NCI-H446 treated with DMSO at 0.1 percent for 48 hours (cell line): ENCODE data around the gene CPA3.
A peak's percentile ranks its signal among the peaks of the same experiment; 100 is the strongest.

Experiments
- DNase-seq: peaks from one replicate; lab custom pipeline; 2025; lab: John Stamatoyannopoulos, UW

Gene CPA3

DNA sequence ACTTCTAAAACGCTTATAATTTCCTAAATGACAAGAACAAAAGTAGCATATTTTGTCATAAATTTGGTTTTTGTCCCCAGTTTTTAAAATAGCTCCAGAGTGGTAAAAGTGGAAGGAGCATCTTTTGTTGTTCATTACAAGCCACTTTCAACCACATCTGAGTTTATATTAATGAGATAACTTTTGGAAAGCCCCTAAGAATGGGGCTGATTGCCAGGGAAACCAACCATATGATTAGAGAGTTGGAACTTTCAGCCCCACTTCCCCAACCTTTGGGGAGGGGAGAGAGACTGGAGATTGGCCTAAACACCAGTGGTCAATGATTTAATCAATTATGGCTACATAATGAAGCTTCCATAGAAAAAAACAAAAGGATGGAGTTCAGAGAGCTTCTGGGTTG is 57.4 kb downstream of the CPA3 start:
- no peak for DNase-seq

DNA sequence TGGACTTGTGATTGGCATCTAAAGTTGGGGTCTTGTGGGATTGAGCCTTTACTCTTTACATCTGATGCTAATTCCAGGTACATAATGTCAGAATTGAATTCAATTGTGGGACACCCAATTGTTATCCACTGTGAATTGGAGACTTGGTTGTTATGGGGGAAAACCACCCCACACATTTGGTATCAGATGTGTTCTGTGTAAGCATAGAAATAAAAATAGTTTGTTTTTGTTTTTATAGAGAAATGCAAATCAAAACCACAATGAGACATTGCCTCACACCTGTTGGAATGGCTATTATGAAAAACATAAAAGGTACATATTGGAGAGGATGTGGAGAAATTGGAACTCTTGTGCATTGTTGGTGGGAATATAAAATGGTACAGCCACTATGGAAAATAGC is 58.5 kb downstream of the CPA3 start:
- DNase-seq, result no peak

DNA sequence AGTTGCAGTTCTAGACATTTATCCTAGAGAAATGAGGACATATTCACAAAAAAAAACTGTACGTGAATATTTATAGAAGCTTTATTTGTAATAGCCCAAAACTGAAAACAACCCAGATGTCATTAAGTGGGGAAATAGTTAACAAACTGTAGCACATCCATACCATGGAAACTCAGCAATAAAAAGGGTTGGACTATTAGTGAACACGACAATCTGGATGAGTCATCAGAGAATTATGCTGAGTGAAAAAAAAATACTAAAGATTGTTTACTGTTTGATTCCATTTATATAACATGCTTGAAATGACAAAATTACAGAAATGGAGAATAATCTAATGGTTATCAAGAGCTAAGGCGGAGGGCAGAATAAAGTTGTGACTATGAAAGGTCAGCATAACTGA is 59.5 kb downstream of the CPA3 start:
- DNase-seq, result no peak

DNA sequence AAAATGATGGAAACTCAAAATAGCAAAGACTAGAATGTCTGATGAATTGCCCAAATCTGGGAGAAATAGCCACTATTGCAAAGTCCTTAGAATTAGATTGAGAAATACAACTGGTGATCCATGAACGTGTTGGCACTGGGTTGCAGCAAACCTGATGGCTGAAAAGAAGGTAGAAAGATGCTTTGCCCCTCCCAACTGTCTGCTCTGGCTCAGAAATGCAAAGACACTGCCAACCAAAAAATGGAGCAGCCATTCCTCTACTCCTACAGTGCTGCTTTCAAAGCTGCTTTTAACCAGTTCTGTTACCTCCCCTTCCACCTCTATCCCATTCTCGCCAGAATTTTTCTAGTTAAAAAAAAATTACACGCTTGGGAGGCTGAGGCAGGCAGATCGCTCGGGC is 60.7 kb downstream of the CPA3 start:
- no peak for DNase-seq

DNA sequence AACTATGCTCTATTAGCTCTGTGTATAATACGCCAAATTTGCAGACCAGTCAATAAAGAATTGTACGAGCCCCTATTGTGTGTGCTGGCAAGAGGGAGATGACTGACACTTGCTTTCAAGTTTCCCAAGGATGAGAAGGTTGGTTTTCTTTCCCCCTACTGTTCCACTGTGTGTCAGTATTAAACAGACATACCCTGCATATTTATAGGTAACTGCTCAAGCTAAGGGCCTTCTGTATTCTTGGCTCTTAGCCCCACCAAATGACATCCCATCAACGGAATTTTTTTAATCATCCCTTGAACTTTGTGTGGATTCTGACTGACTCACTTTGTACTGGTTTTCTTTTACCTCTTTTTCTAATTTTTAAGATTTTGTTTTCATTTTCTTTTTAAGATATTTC is 65.7 kb downstream of the CPA3 start:
- DNase-seq, result peak; percentile 45

DNA sequence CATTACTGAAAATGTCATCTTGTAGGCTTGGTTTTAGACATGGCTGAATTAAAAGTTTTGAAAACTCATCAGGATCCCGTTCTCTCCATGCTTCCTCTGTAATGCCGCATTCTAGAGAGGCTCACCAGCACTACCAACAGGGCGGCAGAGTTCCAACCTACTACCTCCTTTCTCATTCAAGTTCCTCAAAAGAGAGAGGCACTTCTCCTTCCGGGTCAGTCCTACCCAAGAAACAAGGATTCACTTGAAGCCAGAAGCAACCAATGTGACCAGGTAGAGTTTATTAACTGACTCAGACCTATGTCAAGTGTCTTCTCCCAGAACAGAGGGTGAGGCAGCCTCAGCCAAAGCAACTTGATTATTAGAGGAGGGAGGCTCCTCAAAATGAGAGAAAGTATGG is 66.5 kb downstream of the CPA3 start:
- DNase-seq, result no peak

DNA sequence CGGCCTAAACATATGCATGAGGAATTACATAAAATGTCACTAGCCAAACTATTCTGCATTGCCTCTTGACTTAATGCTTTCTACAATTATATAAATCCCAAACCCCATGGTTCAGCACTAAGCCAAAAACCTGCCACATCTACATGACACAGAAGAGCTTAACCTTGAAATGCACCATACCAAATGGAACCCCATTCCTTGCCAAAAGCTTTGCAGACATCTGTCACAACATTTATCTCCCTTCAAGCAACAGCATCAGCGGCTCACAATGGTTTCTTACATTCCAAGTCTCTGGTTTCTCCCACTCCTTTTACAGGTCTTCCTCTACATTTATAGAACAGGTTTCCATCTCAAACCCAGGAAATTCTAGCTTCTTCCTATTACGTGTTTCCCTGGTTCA is 67.9 kb downstream of the CPA3 start:
- peak; percentile 79 for DNase-seq

DNA sequence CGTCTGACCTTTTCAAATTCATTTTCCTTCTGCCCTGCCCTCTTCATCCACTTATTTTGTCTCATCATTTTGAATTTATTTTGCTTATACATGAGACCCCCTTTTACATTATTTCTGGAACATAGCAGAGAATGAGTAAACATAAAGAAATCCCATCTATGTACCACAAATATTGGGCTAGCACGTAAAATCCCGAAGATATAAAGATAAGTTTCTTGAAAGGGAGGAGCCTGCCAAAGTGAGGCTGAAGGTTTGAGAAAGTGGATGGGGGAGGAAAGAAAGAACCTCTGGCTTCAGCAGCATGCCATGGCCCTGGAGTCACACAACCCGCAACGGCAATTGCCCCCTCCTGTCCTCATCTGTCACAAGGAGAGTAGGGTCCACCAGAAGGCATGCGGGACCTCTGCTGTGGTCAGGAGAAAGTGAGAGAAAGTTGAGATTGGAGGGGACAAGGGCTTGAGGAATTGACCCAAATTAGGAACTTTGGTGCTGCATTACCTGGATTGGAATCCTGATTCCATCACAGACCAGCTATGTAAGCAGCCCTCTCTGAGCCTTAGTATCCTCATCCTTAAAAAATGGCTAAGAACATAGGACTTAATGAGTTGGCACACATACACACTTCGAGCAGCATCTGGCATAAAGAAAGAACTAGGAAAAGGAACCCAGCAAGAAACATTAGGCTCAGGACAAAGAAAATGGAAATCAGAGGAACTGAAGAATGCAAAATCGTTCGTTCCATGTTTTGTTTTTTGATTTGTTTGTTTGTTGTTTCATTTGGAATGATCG is 72.6 kb downstream of the CPA3 start:
- no peak for DNase-seq

DNA sequence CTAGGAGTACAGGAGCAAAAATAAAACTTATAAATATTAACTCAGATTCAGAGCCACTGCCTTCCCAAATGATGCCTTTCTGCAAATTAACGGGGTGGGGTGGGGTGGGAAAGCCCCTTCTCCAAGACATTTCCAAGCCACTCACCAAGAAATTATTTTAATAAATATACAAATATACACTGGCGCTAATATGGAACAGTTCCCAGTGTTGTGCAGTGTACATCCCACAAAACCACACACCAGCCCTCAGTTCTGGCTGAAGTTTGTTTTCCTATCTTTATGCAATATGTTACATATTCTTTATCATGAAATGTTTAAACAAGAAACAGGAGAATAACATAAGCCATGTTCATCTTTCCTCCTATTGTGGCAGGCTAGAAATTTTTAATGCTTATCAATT is 73.2 kb downstream of the CPA3 start:
- DNase-seq, result no peak

DNA sequence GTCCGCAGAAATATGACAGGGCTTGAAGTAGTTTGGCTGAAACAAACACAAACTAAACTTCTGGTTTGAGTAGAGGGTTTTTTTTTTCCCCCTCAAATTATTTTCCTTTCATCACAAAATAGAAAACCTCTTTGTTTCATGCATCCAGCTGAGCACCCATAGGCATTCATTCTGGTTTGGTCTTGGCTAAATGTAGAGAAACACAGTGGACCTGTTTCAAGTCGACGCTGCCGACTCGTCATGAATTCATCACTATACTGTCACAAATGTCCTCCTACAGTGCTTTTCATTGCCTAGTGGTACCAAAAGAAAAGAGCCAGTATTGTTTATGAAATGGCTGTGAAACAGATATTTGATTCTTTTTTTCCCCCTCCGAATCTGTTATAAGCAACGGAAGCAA is 73.8 kb downstream of the CPA3 start:
- DNase-seq, result no peak

DNA sequence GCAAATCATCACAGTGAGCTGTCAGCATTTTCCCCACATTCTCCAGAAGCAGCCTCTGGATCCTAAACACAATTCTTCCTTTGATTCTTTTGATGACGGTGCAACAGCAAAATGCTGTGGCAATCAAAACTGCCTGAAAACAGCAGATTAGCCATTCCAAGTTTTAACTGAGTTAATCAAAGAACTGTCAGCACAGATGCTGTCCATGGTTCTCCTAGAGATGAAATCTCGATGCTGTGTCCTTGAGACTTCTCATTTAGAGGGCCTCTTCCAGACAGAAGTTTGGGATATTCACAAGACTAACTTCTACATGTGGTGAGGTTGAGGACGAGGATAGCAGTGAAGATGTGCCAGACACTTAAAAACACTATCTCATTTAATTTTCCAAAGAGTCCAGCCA is 75.9 kb downstream of the CPA3 start:
- DNase-seq, result no peak

DNA sequence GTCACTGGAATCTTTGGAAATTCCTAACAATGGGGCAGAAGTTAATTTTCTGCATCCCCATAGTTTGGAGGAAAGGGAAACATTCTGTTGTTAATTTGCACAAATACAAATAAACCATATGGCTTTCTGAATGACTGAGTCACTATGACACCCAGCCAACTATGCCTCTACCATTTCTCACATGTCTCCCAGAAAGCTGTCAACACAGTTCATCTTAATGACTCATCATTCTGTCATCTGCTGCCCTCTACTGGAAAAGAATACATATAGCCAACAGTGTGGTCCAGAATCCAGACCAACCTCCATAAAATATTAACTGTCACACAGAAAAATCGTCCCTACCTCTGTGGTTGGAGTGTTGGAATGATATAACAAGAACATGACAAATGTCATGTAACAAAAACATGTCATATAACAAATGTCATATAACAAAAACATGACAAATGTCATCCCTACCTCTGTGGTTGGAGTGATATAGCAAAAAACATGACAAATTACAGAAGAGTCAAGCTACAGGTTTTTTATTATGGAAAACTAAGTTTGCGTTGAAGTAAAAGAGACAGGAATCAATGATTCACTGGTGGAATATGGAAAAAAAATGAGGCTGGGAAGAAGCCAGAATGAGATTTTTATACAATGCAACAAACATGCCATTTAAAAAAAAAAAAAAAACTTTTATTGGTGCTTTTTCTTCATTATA is 78.6 kb downstream of the CPA3 start:
- DNase-seq, result peak; percentile 89

DNA sequence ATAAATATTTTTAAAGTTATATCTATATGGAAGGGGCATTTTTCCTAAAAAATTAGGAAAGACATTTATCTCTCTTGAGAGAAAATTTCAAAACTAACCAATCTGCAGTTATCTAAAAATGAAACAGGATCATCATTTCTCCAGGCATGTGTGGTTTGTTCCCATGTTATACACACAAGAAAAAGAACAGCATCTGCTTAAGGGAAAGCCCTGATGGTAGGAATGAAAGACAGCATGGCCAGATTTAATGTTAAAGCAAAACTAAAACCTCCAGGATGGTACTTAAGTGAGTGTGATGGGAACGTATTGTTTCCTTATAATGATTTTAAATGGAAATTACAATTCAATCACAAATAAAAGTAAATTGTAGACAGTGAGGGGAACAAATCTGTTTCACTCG is 80.0 kb downstream of the CPA3 start:
- DNase-seq, result no peak
